Measurements from ENCODE around the gene FBXO24.

GRCh38 chr7:100553032-100553431 lies 33.1 kb upstream of the FBXO24 start:
- TF ChIP-seq, protein P1, sequence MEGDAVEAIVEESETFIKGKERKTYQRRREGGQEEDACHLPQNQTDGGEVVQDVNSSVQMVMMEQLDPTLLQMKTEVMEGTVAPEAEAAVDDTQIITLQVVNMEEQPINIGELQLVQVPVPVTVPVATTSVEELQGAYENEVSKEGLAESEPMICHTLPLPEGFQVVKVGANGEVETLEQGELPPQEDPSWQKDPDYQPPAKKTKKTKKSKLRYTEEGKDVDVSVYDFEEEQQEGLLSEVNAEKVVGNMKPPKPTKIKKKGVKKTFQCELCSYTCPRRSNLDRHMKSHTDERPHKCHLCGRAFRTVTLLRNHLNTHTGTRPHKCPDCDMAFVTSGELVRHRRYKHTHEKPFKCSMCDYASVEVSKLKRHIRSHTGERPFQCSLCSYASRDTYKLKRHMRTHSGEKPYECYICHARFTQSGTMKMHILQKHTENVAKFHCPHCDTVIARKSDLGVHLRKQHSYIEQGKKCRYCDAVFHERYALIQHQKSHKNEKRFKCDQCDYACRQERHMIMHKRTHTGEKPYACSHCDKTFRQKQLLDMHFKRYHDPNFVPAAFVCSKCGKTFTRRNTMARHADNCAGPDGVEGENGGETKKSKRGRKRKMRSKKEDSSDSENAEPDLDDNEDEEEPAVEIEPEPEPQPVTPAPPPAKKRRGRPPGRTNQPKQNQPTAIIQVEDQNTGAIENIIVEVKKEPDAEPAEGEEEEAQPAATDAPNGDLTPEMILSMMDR (conservative IDR thresholded peaks at IDR 0.05 in 1 of 2, IDR thresholded peaks at IDR 0.05 in 1 of 2; ENCODE audit: low read depth in 1 of 2, low read length in 2 of 2) = no peak
- no peak for TF ChIP-seq EZH2 (IDR thresholded peaks at IDR 0.05; ENCODE audit: low read length, missing control alignments)
